CD4-positive, alpha-beta T cell treated with Interleukin-12 subunit alpha and Interleukin-12 subunit beta, for 1 hour (primary cell): ENCODE results near the gene TMEM185A.
"Not testable (repeated sequence)": the region's sequence is repeated elsewhere in the genome, so short reads cannot be mapped to it uniquely, and the experiment has no call there.

Source experiments
- DNase-seq: peaks from one replicate; pipeline ENCODE4 v3.0.0-alpha.2; 2020

Gene TMEM185A

GRCh38 chrX:149631234-149632165 lies at the start of gene TMEM185A:
TMEM185A (minus strand) TSS chrX:149631792; CDS start chrX:149631580, 212 bp downstream.
- DNase-seq: peak; percentile 78

GRCh38 chrX:149681182-149681581 lies 49.6 kb upstream of the TMEM185A start:
- no peak for DNase-seq

- DNase-seq: not testable (repeated sequence)
Measured at GRCh38 chrX:149679164-149679678, 47.6 kb upstream of the TMEM185A start.

- DNase-seq: not testable (repeated sequence)
Measured at GRCh38 chrX:149675554-149675953, 44.0 kb upstream of the TMEM185A start.

- not testable (repeated sequence) for DNase-seq
Measured at GRCh38 chrX:149675088-149675487, 43.5 kb upstream of the TMEM185A start.

- not testable (repeated sequence) for DNase-seq
Measured at GRCh38 chrX:149660613-149661012, 29.0 kb upstream of the TMEM185A start.

- DNase-seq: not testable (repeated sequence)
Measured at GRCh38 chrX:149656260-149656884, 24.8 kb upstream of the TMEM185A start.

GRCh38 chrX:149652232-149652981 lies 20.8 kb upstream of the TMEM185A start:
- no peak for DNase-seq

- DNase-seq: no peak
Measured at GRCh38 chrX:149650162-149650561, 18.6 kb upstream of the TMEM185A start.

- peak; percentile 6 for DNase-seq
Measured at GRCh38 chrX:149648932-149649331, 17.3 kb upstream of the TMEM185A start.

- DNase-seq: no peak
Measured at GRCh38 chrX:149647505-149647904, 15.9 kb upstream of the TMEM185A start.

GRCh38 chrX:149643496-149643895 lies 11.9 kb upstream of the TMEM185A start:
- no peak for DNase-seq

- no peak for DNase-seq
Measured at GRCh38 chrX:149641835-149642234, 10.2 kb upstream of the TMEM185A start.

- no peak for DNase-seq
Measured at GRCh38 chrX:149641432-149641831, 9.8 kb upstream of the TMEM185A start.

GRCh38 chrX:149639568-149639967 lies 8.0 kb upstream of the TMEM185A start:
- DNase-seq: no peak

- DNase-seq: no peak
Measured at GRCh38 chrX:149638860-149639259, 7.3 kb upstream of the TMEM185A start.

GRCh38 chrX:149633511-149633910 lies 1.9 kb upstream of the TMEM185A start:
- DNase-seq: no peak

GRCh38 chrX:149630681-149631233 lies 835 bp downstream of the TMEM185A start:
- peak; percentile 0 for DNase-seq

GRCh38 chrX:149629730-149630387 lies 1.7 kb downstream of the TMEM185A start:
- DNase-seq: no peak

- DNase-seq: no peak
Measured at GRCh38 chrX:149628768-149629167, 2.8 kb downstream of the TMEM185A start.

GRCh38 chrX:149628280-149628679 lies 3.3 kb downstream of the TMEM185A start:
- DNase-seq: no peak

- DNase-seq: not testable (repeated sequence)
Measured at GRCh38 chrX:149626829-149627228, 4.8 kb downstream of the TMEM185A start.
